Measurements from ENCODE around the gene THY1.
"Not testable (repeated sequence)": the region's sequence is repeated elsewhere in the genome, so short reads cannot be mapped to it uniquely, and the experiment has no call there.

Gene THY1

GRCh38 chr11:119438599-119438998 is 15.6 kb upstream of the THY1 start:
- TF ChIP-seq, protein P1, sequence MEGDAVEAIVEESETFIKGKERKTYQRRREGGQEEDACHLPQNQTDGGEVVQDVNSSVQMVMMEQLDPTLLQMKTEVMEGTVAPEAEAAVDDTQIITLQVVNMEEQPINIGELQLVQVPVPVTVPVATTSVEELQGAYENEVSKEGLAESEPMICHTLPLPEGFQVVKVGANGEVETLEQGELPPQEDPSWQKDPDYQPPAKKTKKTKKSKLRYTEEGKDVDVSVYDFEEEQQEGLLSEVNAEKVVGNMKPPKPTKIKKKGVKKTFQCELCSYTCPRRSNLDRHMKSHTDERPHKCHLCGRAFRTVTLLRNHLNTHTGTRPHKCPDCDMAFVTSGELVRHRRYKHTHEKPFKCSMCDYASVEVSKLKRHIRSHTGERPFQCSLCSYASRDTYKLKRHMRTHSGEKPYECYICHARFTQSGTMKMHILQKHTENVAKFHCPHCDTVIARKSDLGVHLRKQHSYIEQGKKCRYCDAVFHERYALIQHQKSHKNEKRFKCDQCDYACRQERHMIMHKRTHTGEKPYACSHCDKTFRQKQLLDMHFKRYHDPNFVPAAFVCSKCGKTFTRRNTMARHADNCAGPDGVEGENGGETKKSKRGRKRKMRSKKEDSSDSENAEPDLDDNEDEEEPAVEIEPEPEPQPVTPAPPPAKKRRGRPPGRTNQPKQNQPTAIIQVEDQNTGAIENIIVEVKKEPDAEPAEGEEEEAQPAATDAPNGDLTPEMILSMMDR (IDR thresholded peaks at IDR 0.05; ENCODE audit: low read length): no peak
- no peak for TF ChIP-seq EZH2 (IDR thresholded peaks at IDR 0.05; ENCODE audit: borderline replicate concordance, low read length)
- no peaks in the 10 kb centered on the region for H3F3A ChIP-seq (ENCODE audit: insufficient read depth, low read length)
- no peaks in the 10 kb centered on the region for H3K9me2 ChIP-seq (ENCODE audit: low read depth, low read length)
- no peak overlapping the region for H3K27ac ChIP-seq (ENCODE audit: low read depth, low read length, poor library complexity, severe bottlenecking)
- H3K4me1 ChIP-seq (ENCODE audit: insufficient read depth, low read length, severe bottlenecking): no peaks in the 10 kb centered on the region
- no peak overlapping the region for H3K4me3 ChIP-seq (ENCODE audit: low read depth, low read length, poor library complexity, severe bottlenecking)
- H2AFZ ChIP-seq (ENCODE audit: low read length): no peak overlapping the region
- no peaks in the 10 kb centered on the region for H3K36me3 ChIP-seq (ENCODE audit: insufficient read depth, low read length)
- H3K79me2 ChIP-seq (ENCODE audit: insufficient read depth, low read length): no peaks in the 10 kb centered on the region
- no peaks in the 10 kb centered on the region for H4K20me1 ChIP-seq (ENCODE audit: insufficient read depth, low read length)
- no peaks in the 10 kb centered on the region for H3K9me3 ChIP-seq (ENCODE audit: low read length)
- no peak overlapping the region for H3K4me2 ChIP-seq (ENCODE audit: low read length)
- no peak overlapping the region for H3K9ac ChIP-seq (ENCODE audit: low read length)
- no peaks in the 10 kb centered on the region for H3K27me3 ChIP-seq (ENCODE audit: insufficient read depth, low read length)

- H3K79me2 ChIP-seq (ENCODE audit: insufficient read depth, low read length); H3K4me1 ChIP-seq (ENCODE audit: insufficient read depth, low read length, severe bottlenecking); H3K9me3 ChIP-seq (ENCODE audit: low read length); H3F3A ChIP-seq (ENCODE audit: insufficient read depth, low read length); H2AFZ ChIP-seq (ENCODE audit: low read length); H3K9ac ChIP-seq (ENCODE audit: low read length); H3K27me3 ChIP-seq (ENCODE audit: insufficient read depth, low read length); H4K20me1 ChIP-seq (ENCODE audit: insufficient read depth, low read length); H3K36me3 ChIP-seq (ENCODE audit: insufficient read depth, low read length); H3K4me2 ChIP-seq (ENCODE audit: low read length); H3K9me2 ChIP-seq (ENCODE audit: low read depth, low read length); H3K4me3 ChIP-seq (ENCODE audit: low read depth, low read length, poor library complexity, severe bottlenecking); H3K27ac ChIP-seq (ENCODE audit: low read depth, low read length, poor library complexity, severe bottlenecking): not testable (repeated sequence)
These were observed 14.5 kb upstream of the THY1 start for GRCh38 chr11:119437521-119437920.

- Histone ChIP-seq H3K79me2 (ENCODE audit: insufficient read depth, low read length) (no peaks in the 10 kb centered on the region), H3K9ac (ENCODE audit: low read length) (no peak overlapping the region), H3K9me3 (ENCODE audit: low read length) (no peaks in the 10 kb centered on the region), H3K4me2 (ENCODE audit: low read length) (no peak overlapping the region), H4K20me1 (ENCODE audit: insufficient read depth, low read length) (no peaks in the 10 kb centered on the region), H3K4me1 (ENCODE audit: insufficient read depth, low read length, severe bottlenecking) (no peaks in the 10 kb centered on the region), H3K27ac (ENCODE audit: low read depth, low read length, poor library complexity, severe bottlenecking) (no peak overlapping the region), H3K36me3 (ENCODE audit: insufficient read depth, low read length) (no peaks in the 10 kb centered on the region), H3F3A (ENCODE audit: insufficient read depth, low read length) (no peaks in the 10 kb centered on the region), H3K9me2 (ENCODE audit: low read depth, low read length) (no peaks in the 10 kb centered on the region), H2AFZ (ENCODE audit: low read length) (no peak overlapping the region), H3K27me3 (ENCODE audit: insufficient read depth, low read length) (no peaks in the 10 kb centered on the region), H3K4me3 (ENCODE audit: low read depth, low read length, poor library complexity, severe bottlenecking) (no peak overlapping the region)
- TF ChIP-seq, protein P1 (IDR thresholded peaks at IDR 0.05; ENCODE audit: low read length): no peak
- no peak for TF ChIP-seq EZH2 (IDR thresholded peaks at IDR 0.05; ENCODE audit: borderline replicate concordance, low read length)
These were observed 13.7 kb upstream of the THY1 start for GRCh38 chr11:119436711-119437110.

GRCh38 chr11:119436093-119436492 is 13.1 kb upstream of the THY1 start:
- H3K79me2 ChIP-seq (ENCODE audit: insufficient read depth, low read length): no peaks in the 10 kb centered on the region
- H3K27me3 ChIP-seq (ENCODE audit: insufficient read depth, low read length): no peaks in the 10 kb centered on the region
- no peaks in the 10 kb centered on the region for H3K36me3 ChIP-seq (ENCODE audit: insufficient read depth, low read length)
- H3K9me3 ChIP-seq (ENCODE audit: low read length): no peaks in the 10 kb centered on the region
- H4K20me1 ChIP-seq (ENCODE audit: insufficient read depth, low read length): no peaks in the 10 kb centered on the region
- no peak overlapping the region for H3K9ac ChIP-seq (ENCODE audit: low read length)
- no peak overlapping the region for H2AFZ ChIP-seq (ENCODE audit: low read length)
- H3F3A ChIP-seq (ENCODE audit: insufficient read depth, low read length): no peaks in the 10 kb centered on the region
- H3K4me1 ChIP-seq (ENCODE audit: insufficient read depth, low read length, severe bottlenecking): no peaks in the 10 kb centered on the region
- no peaks in the 10 kb centered on the region for H3K9me2 ChIP-seq (ENCODE audit: low read depth, low read length)
- TF ChIP-seq, protein P1 (IDR thresholded peaks at IDR 0.05; ENCODE audit: low read length): no peak
- TF ChIP-seq EZH2 (IDR thresholded peaks at IDR 0.05; ENCODE audit: borderline replicate concordance, low read length): no peak
- no peak overlapping the region for H3K4me2 ChIP-seq (ENCODE audit: low read length)
- H3K4me3 ChIP-seq (ENCODE audit: low read depth, low read length, poor library complexity, severe bottlenecking): no peak overlapping the region
- H3K27ac ChIP-seq (ENCODE audit: low read depth, low read length, poor library complexity, severe bottlenecking): no peak overlapping the region

All from OCI-LY1 (cell line).